ENCODE measurements around the gene RAB34.
"Not testable (repeated sequence)": the region's sequence is repeated elsewhere in the genome, so short reads cannot be mapped to it uniquely, and the experiment has no call there.

Gene RAB34

GRCh38 chr17:28745786-28746411 lies 28.2 kb upstream of the RAB34 start:
- DNase-seq, result no peak

DNA sequence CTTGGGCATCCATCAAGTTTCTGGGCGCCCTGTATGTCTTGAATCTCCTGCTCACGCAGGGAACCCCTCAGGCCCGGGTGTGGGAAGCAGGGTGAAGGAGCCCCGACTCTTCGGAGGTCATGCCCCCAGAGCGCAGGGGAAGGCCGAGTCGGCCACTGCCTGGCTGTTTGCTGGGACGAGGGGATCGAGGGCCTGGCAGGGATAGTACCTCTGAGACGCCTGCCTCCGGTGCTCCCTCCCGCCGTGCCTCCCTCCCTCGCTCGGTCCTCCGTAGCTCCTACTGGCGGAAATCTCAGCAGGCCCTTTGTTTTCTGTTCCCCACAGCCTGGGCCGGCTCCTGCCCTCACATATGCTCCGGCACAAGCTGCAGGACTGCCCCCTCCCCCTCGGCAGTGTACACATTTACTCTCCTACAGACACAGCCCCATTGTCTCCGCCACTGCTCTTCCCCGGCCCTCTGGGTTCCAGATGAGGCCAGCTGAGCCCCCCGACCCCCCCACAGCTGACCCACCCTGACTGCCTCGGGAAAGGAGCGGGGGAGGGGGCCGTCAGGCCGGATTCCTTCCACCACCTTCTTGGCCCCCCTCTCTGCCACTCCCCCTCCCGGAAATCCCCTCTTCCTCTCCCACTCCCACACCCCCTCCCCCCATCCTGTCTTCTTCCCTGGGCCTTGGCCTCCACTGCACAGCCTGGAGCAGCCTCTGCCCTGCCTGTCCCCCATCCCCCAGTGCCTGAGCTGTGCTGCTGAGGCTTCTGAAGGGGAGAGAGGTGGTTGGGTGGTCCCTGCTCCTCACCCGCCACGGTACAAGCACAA lies 27.5 kb upstream of the RAB34 start:
- peak; percentile 32 for DNase-seq

GRCh38 chr17:28744104-28744971 lies 26.7 kb upstream of the RAB34 start:
- peak; percentile 37 for DNase-seq

GRCh38 chr17:28743243-28744103 lies 25.8 kb upstream of the RAB34 start, which contains the start of gene TRAF4:
TSS of gene TRAF4 (plus strand) at chr17:28744011. CDS start at chr17:28744113, 102 bp downstream.
- peak; percentile 88 for DNase-seq

DNA sequence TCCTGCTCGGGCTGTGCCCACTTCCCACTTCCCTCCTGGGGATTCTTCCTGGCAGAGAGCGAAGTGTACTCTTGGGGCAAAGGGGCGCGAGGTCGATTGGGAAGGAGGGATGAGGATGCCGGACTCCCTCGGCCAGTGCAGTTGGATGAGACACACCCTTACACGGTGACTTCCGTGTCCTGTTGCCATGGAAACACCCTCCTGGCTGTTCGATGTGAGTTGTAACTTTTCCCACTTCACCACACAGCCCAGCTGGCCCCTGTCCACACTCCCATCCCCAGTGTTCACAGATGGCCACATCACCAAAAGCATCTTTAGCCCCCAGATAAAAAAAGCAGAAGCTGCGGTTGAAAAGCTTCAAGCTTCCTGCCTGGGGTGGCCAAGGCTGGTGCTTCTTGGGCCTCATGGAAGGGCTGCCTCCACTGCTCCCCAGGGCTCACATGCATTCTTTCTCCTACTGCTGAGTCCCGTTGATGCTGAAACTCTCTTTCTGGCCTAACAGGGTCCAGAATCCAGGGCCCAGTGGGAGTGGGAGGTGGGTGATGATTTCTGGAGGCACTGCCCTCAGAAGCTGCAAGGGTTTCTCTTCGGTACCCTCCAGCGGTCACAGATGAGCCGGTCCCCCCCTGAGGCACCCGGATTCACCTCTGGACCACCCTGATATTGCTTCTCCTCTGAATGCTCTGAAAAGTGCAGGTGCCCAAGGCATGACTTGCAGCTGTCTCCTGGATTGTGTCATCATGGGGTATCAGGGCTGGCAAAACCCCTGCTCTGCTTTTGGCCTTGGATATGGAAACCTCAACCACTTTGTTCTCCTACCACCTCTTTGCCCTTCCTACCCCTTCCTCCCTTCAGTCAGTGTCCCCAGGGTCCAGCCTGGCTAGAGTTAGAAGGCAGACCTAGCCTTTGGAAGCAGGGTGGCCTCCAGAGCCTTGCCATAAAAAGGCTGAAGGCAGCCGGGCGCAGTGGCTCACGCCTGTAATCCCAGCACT lies 24.0 kb upstream of the RAB34 start:
- peak; percentile 63 for DNase-seq

DNA sequence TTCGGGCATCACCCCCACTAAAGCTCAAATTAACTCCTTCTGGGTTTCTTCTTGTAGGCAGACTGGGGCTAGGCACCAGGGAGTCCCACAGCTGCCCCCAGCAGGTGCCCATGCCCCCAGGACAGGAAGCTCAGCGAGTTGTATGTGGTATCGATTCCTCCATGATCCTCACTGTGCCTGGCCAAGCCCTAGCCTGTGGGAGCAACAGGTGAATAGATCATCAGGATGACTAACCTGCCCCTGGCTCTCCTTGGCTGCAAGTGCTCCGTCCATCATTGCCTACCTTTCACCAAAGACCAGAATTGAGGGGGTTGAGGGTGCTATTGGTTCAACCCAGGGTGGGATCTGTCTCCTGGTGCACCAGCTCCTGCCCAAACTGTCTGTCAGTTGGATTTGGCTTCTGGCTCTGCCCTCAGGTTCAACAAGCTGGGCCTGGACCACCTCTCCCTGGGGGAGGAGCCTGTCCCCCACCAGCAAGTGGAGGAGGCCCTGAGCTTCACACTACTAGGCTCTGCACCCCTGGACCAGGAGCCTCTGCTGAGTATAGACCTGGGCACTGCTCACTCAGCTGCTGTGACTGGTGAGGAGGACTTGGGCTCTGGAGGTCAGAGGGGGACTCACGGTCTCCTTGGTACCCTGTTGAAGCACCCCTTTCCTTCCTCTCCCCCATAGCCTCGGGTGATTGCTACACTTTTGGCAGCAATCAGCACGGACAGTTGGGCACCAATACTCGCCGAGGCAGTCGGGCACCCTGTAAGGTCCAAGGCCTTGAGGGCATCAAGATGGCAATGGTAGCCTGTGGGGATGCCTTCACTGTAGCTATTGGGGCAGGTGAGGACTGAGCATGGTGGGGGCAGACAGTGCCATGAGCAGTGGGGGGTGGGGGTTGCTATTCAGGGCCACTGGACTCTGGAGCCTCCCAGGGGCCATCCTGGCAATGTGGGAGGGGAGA lies 23.0 kb upstream of the RAB34 start:
- DNase-seq, result no peak

- DNase-seq, result no peak
Measured at GRCh38 chr17:28738680-28739384, 21.2 kb upstream of the RAB34 start.

DNA sequence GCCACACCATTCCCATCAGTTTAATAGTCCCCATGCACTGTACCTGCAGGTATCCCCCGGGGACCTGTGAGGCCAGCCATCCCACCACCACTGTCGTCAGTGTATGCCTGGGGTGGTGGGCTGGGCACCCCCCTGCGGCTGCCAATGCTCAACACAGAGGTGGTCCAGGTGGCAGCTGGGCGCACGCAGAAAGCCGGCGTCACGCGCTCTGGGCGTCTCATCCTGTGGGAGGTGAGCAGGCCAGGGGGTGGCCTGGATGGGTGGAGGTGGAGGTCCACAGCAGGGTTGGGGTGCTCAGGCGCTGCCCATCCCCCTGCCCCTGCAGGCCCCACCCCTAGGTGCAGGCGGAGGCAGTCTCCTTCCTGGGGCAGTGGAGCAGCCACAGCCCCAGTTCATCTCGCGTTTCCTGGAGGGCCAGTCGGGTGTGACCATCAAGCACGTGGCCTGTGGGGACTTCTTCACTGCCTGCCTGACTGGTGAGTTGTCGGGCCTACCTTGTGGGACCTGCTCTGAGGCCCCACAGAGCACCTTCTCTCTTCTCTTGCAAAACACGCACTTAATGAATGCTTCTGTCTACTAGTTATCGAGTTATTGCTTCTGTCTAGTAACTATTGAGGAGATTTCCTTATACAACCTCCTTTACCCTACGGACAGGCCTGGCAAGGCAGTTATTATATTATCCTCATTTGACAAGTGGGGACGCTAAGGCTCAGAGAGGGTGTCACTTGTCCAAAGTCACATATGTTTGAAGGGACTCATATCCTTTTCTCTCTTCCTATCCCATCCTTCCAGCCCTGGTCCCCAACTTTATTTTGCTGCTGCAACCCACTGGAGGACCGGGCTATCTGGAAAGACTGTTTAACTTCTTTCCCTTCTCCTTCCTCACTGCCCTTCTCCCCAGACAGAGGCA lies 20.4 kb upstream of the RAB34 start:
- DNase-seq, result no peak

DNA sequence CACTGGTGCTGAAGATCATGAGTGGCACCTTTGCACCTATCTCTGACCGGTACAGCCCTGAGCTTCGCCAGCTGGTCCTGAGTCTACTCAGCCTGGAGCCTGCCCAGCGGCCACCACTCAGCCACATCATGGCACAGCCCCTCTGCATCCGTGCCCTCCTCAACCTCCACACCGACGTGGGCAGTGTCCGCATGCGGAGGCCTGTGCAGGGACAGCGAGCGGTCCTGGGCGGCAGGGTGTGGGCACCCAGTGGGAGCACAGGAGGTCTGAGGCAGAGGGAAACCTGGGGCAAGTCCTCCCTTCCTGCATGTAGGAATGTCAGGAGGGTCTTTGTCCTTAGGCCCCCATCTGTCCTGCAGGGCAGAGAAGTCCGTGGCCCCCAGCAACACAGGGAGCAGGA lies 19.6 kb upstream of the RAB34 start:
- DNase-seq, result no peak

- not testable (repeated sequence) for DNase-seq
Measured at GRCh38 chr17:28735913-28736769, 18.5 kb upstream of the RAB34 start.

- no peak for DNase-seq
Measured at GRCh38 chr17:28735242-28735722, 17.6 kb upstream of the RAB34 start.

DNA sequence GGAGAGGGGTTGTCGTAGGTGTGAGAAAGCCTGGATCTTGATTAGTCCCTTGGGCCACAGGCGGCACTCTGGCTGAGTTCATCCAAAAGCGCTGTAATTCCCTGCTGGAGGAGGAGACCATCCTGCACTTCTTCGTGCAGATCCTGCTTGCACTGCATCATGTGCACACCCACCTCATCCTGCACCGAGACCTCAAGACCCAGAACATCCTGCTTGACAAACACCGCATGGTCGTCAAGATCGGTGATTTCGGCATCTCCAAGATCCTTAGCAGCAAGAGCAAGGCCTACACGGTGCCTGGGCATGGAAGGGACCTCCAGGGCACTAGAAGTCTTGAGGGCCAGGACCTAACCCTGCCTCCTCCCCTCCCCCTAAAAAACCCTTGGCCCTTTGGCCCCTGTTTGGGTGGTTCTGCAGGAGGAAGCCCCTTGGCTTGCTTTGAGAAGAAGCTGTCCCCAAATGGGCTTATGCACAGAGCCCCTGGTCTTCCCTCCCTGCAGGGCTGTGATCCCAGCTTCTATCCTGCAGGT lies 17.1 kb upstream of the RAB34 start:
- DNase-seq, result no peak

GRCh38 chr17:28733346-28733745 lies 15.7 kb upstream of the RAB34 start:
- DNase-seq, result no peak

GRCh38 chr17:28729950-28730330 lies 12.3 kb upstream of the RAB34 start:
- DNase-seq, result no peak

GRCh38 chr17:28728364-28729200 lies 10.9 kb upstream of the RAB34 start, which contains the start of gene NEK8:
TSS of gene NEK8 (plus strand) at chr17:28728788. CDS start at chr17:28728814, 26 bp downstream.
- peak; percentile 97 for DNase-seq

Measured in suppressor macrophage treated with lipopolysaccharide for 4 hours (primary cell).